ENCODE measurements around the gene PLS1.

Gene PLS1

DNA sequence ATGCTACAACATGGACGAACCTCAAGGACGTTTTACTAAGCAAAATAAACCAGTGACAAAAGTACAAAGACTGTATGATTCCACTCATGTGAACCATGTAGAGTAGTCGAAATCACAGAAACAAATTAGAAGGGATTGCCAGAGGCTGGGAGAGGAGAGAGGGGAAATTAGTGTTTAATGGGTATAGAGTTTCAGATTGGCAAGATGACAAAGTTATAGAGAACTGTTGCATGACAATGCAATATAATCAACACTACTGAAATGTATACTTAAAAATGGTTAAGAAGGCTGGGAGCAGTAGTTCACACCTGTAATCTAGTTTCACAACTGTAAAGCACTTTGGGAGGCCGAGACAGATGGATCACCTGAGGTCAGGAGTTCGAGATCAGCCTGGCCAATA is 36.9 kb downstream of the PLS1 start:
- no peak overlapping the region for H2BK15ac ChIP-seq (replicated peaks; ENCODE audit: low read depth)
- no CpG with 5 or more reads among the region's 5 CpGs for WGBS (ENCODE audit: extremely low coverage, insufficient coverage, low lambda C conversion rate)

DNA sequence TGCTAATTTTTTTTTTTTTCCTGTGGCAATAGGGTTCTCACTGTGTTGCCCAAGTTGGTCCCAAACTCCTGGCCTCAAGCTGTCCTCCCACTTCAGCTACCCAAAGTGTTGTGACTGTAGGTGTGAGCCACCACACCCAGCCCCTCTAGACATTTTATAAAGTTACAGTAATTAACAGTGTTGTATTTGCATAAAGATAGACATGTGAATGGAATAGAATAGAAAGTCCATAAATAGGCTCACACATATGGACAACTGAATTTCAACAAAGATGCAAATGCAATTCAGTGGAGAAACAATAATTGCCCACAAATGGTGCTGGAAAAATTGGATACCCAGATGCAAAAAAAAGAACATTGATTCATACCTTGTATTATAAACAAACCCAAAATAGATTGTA is 39.9 kb downstream of the PLS1 start:
- H3K56ac ChIP-seq (ENCODE audit: low read length) = no peak overlapping the region
- no peak overlapping the region for H2AK5ac ChIP-seq (ENCODE audit: low read length)
- H3K23ac ChIP-seq (ENCODE audit: low read length) = no peak overlapping the region
- no peak for DNase-seq
- H3K79me2 ChIP-seq (ENCODE audit: control insufficient read depth, insufficient read depth, low read length) = no peaks in the 10 kb centered on the region
- H3K79me1 ChIP-seq (ENCODE audit: low read length) = no peaks in the 10 kb centered on the region
- no peak overlapping the region for H4K8ac ChIP-seq (ENCODE audit: low read depth, low read length)
- H3K27me3 ChIP-seq (ENCODE audit: insufficient read depth, low read length, poor library complexity) = no peaks in the 10 kb centered on the region
- H2BK120ac ChIP-seq (ENCODE audit: low read depth, low read length) = no peak overlapping the region
- no peak overlapping the region for H3K9ac ChIP-seq (ENCODE audit: low read length)
- no peak overlapping the region for H2BK5ac ChIP-seq (ENCODE audit: low read length)
- H2BK15ac ChIP-seq (replicated peaks; ENCODE audit: low read depth) = no peak overlapping the region
- no peak overlapping the region for H3K4ac ChIP-seq (ENCODE audit: low read depth, low read length)
- no peak overlapping the region for H3K4me2 ChIP-seq (ENCODE audit: low read length)
- H3K18ac ChIP-seq (ENCODE audit: low read length) = no peak overlapping the region
- H4K5ac ChIP-seq (ENCODE audit: low read length) = no peak overlapping the region
- no peak overlapping the region for H3K4me3 ChIP-seq (ENCODE audit: low read length)
- H3K27ac ChIP-seq (ENCODE audit: low read depth, low read length) = no peak overlapping the region
- no peaks in the 10 kb centered on the region for H3K4me1 ChIP-seq (ENCODE audit: control insufficient read depth, low read depth, low read length)
- no peaks in the 10 kb centered on the region for H3K36me3 ChIP-seq (ENCODE audit: control insufficient read depth, insufficient read depth, low read length)

More for the DNA sequence above, 36.9 kb downstream of the PLS1 start:
- no peak for DNase-seq
- Histone ChIP-seq H3K4ac (ENCODE audit: low read depth, low read length) (no peak overlapping the region), H3K4me1 (ENCODE audit: control insufficient read depth, low read depth, low read length) (no peaks in the 10 kb centered on the region), H3K4me2 (ENCODE audit: low read length) (no peak overlapping the region), H3K79me2 (ENCODE audit: control insufficient read depth, insufficient read depth, low read length) (no peaks in the 10 kb centered on the region), H3K9ac (ENCODE audit: low read length) (no peak overlapping the region), H3K79me1 (ENCODE audit: low read length) (no peaks in the 10 kb centered on the region), H3K36me3 (ENCODE audit: control insufficient read depth, insufficient read depth, low read length) (no peaks in the 10 kb centered on the region), H2BK120ac (ENCODE audit: low read depth, low read length) (no peak overlapping the region), H3K23ac (ENCODE audit: low read length) (no peak overlapping the region), H3K27me3 (ENCODE audit: insufficient read depth, low read length, poor library complexity) (no peaks in the 10 kb centered on the region), H3K56ac (ENCODE audit: low read length) (no peak overlapping the region), H2BK5ac (ENCODE audit: low read length) (no peak overlapping the region), H3K27ac (ENCODE audit: low read depth, low read length) (no peak overlapping the region), H4K8ac (ENCODE audit: low read depth, low read length) (no peak overlapping the region), H3K18ac (ENCODE audit: low read length) (no peak overlapping the region), H4K5ac (ENCODE audit: low read length) (no peak overlapping the region), H2AK5ac (ENCODE audit: low read length) (no peak overlapping the region), H3K4me3 (ENCODE audit: low read length) (no peak overlapping the region)

DNA sequence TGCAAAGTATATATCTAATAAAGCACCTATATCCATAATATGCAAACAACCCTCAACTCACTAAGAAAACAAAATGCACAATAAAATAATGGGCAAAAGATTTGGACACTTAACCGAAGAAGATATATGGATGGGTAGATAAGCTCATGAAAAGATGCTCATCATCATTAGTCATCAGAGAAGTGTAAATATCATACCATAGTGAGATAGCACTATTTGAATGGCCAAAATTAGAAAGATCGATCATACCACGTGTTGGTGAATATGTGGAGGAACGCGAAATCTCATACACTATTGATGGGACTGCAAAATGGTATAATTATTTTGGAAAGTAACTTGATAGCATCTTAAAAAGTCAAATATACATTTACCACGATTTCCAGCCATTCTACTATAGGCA is 40.5 kb downstream of the PLS1 start:
- no CpG with 5 or more reads among the region's 6 CpGs for WGBS (ENCODE audit: extremely low coverage, insufficient coverage, low lambda C conversion rate)
- no peak overlapping the region for H3K4ac ChIP-seq (ENCODE audit: low read depth, low read length)
- no peaks in the 10 kb centered on the region for H3K79me1 ChIP-seq (ENCODE audit: low read length)
- H3K18ac ChIP-seq (ENCODE audit: low read length) = no peak overlapping the region
- no peak for DNase-seq
- H2AK5ac ChIP-seq (ENCODE audit: low read length) = no peak overlapping the region
- H4K5ac ChIP-seq (ENCODE audit: low read length) = no peak overlapping the region
- no peaks in the 10 kb centered on the region for H3K79me2 ChIP-seq (ENCODE audit: control insufficient read depth, insufficient read depth, low read length)
- no peak overlapping the region for H2BK5ac ChIP-seq (ENCODE audit: low read length)
- H3K56ac ChIP-seq (ENCODE audit: low read length) = no peak overlapping the region
- no peak overlapping the region for H2BK120ac ChIP-seq (ENCODE audit: low read depth, low read length)
- H3K27me3 ChIP-seq (ENCODE audit: insufficient read depth, low read length, poor library complexity) = no peaks in the 10 kb centered on the region
- H3K9ac ChIP-seq (ENCODE audit: low read length) = no peak overlapping the region
- no peak overlapping the region for H3K4me3 ChIP-seq (ENCODE audit: low read length)
- H3K36me3 ChIP-seq (ENCODE audit: control insufficient read depth, insufficient read depth, low read length) = no peaks in the 10 kb centered on the region
- H2BK15ac ChIP-seq (replicated peaks; ENCODE audit: low read depth) = no peak overlapping the region
- no peaks in the 10 kb centered on the region for H3K4me1 ChIP-seq (ENCODE audit: control insufficient read depth, low read depth, low read length)
- H3K27ac ChIP-seq (ENCODE audit: low read depth, low read length) = no peak overlapping the region
- H3K23ac ChIP-seq (ENCODE audit: low read length) = no peak overlapping the region
- H3K4me2 ChIP-seq (ENCODE audit: low read length) = no peak overlapping the region
- H4K8ac ChIP-seq (ENCODE audit: low read depth, low read length) = no peak overlapping the region

DNA sequence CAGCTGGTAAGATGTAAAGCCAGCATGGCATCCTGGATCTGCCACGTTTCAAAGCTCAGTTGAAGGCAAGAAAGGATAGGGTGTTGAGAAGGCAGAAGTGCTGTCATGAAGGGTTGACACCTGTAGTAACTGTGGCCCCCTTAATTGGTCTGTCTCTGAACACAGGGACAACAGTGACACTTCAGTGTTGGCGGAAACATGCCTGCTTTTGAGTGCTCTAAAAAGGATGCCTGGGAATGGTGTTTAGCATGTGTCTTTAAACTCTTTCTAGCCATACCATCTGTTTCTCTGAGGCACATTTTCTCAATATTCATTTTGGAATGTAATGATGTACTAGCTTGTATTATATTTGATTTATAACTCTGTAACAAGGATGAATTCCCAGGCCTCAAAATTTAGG is 42.1 kb downstream of the PLS1 start:
- H4K5ac ChIP-seq (ENCODE audit: low read length) = no peak overlapping the region

DNA sequence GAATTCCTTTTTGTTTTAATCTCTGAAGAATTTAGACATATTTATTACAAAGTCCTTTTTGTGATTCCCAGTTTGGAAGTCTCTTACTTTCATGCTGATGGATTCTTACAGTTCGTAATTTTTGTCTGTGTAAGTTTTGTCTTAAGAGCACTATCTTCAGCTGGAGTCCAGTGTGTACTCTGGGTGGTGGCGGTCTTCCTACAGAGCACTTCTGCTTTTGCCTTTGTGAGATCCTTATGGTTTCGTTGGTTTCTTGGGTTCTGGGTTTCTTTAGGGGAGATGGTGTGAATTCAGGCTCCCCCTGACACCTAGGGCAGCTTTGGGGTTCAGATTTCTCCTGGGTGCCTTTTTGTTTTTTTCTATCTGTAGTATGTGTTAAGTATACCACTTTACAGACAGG is 45.3 kb downstream of the PLS1 start:
- Histone ChIP-seq H3K23ac (ENCODE audit: low read length) (no peak overlapping the region), H3K18ac (ENCODE audit: low read length) (no peak overlapping the region), H2BK15ac (replicated peaks; ENCODE audit: low read depth) (no peak overlapping the region), H3K9ac (ENCODE audit: low read length) (no peak overlapping the region), H3K27me3 (ENCODE audit: insufficient read depth, low read length, poor library complexity) (no peaks in the 10 kb centered on the region), H3K36me3 (ENCODE audit: control insufficient read depth, insufficient read depth, low read length) (no peaks in the 10 kb centered on the region), H3K4me2 (ENCODE audit: low read length) (no peak overlapping the region), H3K4me1 (ENCODE audit: control insufficient read depth, low read depth, low read length) (no peaks in the 10 kb centered on the region), H3K79me1 (ENCODE audit: low read length) (no peaks in the 10 kb centered on the region), H3K56ac (ENCODE audit: low read length) (no peak overlapping the region), H4K8ac (ENCODE audit: low read depth, low read length) (no peak overlapping the region), H2BK5ac (ENCODE audit: low read length) (no peak overlapping the region), H3K4me3 (ENCODE audit: low read length) (no peak overlapping the region), H2BK120ac (ENCODE audit: low read depth, low read length) (no peak overlapping the region), H2AK5ac (ENCODE audit: low read length) (no peak overlapping the region), H3K27ac (ENCODE audit: low read depth, low read length) (no peak overlapping the region), H4K5ac (ENCODE audit: low read length) (no peak overlapping the region), H3K79me2 (ENCODE audit: control insufficient read depth, insufficient read depth, low read length) (no peaks in the 10 kb centered on the region), H3K4ac (ENCODE audit: low read depth, low read length) (no peak overlapping the region)
- no CpG with 5 or more reads among the region's 3 CpGs for WGBS (ENCODE audit: extremely low coverage, insufficient coverage, low lambda C conversion rate)
- DNase-seq = no peak

More for the DNA sequence above, 42.1 kb downstream of the PLS1 start:
- Histone ChIP-seq H3K4ac (ENCODE audit: low read depth, low read length) (no peak overlapping the region), H3K79me1 (ENCODE audit: low read length) (no peaks in the 10 kb centered on the region), H3K27me3 (ENCODE audit: insufficient read depth, low read length, poor library complexity) (no peaks in the 10 kb centered on the region), H3K4me1 (ENCODE audit: control insufficient read depth, low read depth, low read length) (no peaks in the 10 kb centered on the region), H3K4me2 (ENCODE audit: low read length) (no peak overlapping the region), H3K36me3 (ENCODE audit: control insufficient read depth, insufficient read depth, low read length) (no peaks in the 10 kb centered on the region), H3K9ac (ENCODE audit: low read length) (no peak overlapping the region), H4K8ac (ENCODE audit: low read depth, low read length) (no peak overlapping the region), H3K27ac (ENCODE audit: low read depth, low read length) (no peak overlapping the region), H2BK5ac (ENCODE audit: low read length) (no peak overlapping the region), H3K56ac (ENCODE audit: low read length) (no peak overlapping the region), H3K79me2 (ENCODE audit: control insufficient read depth, insufficient read depth, low read length) (no peaks in the 10 kb centered on the region), H3K4me3 (ENCODE audit: low read length) (no peak overlapping the region), H2AK5ac (ENCODE audit: low read length) (no peak overlapping the region), H3K23ac (ENCODE audit: low read length) (no peak overlapping the region), H2BK15ac (replicated peaks; ENCODE audit: low read depth) (no peak overlapping the region), H2BK120ac (ENCODE audit: low read depth, low read length) (no peak overlapping the region), H3K18ac (ENCODE audit: low read length) (no peak overlapping the region)
- no CpG with 5 or more reads among the region's 2 CpGs for whole genome bisulfite sequencing (ENCODE audit: extremely low coverage, insufficient coverage, low lambda C conversion rate)
- no peak for DNase-seq

DNA sequence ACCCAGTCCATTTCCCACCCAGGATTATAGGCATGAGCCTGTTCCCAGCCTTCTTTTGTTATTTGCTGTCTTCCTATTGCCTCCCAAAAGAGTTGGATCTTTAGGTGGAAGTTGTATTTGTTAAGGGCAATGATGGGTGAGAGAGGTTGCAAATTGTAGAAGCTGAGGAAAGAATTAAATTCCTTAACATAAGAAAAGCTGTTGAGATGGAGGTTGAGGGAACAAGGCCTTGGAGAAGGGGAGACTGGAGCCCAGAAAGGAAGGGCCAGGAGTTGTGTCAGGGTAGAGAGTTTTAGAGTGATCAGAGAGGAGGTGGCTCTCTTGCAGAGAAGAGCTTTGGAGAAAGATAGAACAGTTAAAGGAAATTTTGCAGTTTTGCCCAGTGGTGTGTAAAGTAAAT is 46.8 kb downstream of the PLS1 start:
- H4K5ac ChIP-seq (ENCODE audit: low read length) = no peak overlapping the region
- no peak overlapping the region for H3K4me2 ChIP-seq (ENCODE audit: low read length)
- no peaks in the 10 kb centered on the region for H3K79me2 ChIP-seq (ENCODE audit: control insufficient read depth, insufficient read depth, low read length)
- no peak overlapping the region for H2AK5ac ChIP-seq (ENCODE audit: low read length)
- no peak overlapping the region for H3K4me3 ChIP-seq (ENCODE audit: low read length)
- H2BK120ac ChIP-seq (ENCODE audit: low read depth, low read length) = no peak overlapping the region
- no peak overlapping the region for H4K8ac ChIP-seq (ENCODE audit: low read depth, low read length)
- no peak overlapping the region for H3K56ac ChIP-seq (ENCODE audit: low read length)
- no peak overlapping the region for H2BK5ac ChIP-seq (ENCODE audit: low read length)
- no peaks in the 10 kb centered on the region for H3K79me1 ChIP-seq (ENCODE audit: low read length)
- no peak overlapping the region for H3K18ac ChIP-seq (ENCODE audit: low read length)
- H3K23ac ChIP-seq (ENCODE audit: low read length) = no peak overlapping the region
- no peak overlapping the region for H3K27ac ChIP-seq (ENCODE audit: low read depth, low read length)
- no peak for DNase-seq
- H3K4ac ChIP-seq (ENCODE audit: low read depth, low read length) = no peak overlapping the region
- no peak overlapping the region for H2BK15ac ChIP-seq (replicated peaks; ENCODE audit: low read depth)
- H3K4me1 ChIP-seq (ENCODE audit: control insufficient read depth, low read depth, low read length) = no peaks in the 10 kb centered on the region
- H3K36me3 ChIP-seq (ENCODE audit: control insufficient read depth, insufficient read depth, low read length) = no peaks in the 10 kb centered on the region
- H3K27me3 ChIP-seq (ENCODE audit: insufficient read depth, low read length, poor library complexity) = no peaks in the 10 kb centered on the region
- H3K9ac ChIP-seq (ENCODE audit: low read length) = no peak overlapping the region
